GM19395 (cell line): ENCODE data around the gene MEIOSIN.

Source experiments
- ATAC-seq: cut with Tn5 transposase; IDR thresholded peaks from one replicate; pipeline ENCODE4 v1.9.1; 2021; ENCODE audit warnings: mild to moderate bottlenecking, moderate library complexity; ENCODE audit not compliant: unreplicated experiment

Gene MEIOSIN

DNA sequence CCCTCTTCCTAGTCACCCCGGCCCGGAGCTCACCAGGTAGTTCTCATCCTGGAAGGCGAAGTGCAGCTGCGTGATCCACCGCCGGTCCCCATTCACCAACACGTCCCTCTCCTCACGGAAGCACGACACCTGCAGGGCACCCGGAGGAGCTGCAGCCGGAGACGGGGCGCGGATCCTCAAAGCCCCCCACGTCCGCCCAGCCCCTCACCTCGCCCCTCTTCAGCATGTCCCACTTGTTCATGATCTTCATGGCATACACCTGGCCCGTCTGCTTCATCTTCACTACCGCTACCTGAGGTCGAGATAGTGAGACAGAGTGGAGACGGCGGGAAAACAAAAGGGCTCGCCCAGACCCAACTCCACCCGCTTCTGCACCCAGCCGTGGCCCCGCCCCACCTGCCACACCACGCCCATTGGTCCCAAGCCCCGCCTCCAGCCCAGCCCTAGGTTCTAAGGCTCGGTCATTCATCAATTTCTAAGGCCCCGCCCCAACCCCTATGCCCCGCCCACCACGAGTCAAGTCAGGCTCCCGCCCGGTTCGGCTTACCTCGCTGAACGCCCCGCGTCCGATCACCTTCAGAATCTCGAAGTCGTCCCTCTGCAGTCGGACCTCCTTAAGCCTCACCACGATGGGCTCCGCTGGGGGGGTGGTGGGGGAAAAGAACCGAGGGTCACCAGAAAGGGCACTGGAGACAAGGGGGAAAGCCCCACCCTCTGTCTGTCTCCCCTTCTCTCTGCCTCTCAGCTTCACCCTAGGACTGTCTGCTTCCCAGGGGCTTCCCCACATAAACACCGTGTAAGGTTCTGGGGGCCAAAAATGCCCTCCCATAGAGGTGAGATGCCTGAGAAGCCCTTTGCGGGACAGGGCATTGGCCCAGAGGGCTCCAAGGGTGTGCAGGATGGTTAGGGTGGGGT is 46.2 kb downstream of the MEIOSIN start:
- ATAC-seq = peak; percentile 78

DNA sequence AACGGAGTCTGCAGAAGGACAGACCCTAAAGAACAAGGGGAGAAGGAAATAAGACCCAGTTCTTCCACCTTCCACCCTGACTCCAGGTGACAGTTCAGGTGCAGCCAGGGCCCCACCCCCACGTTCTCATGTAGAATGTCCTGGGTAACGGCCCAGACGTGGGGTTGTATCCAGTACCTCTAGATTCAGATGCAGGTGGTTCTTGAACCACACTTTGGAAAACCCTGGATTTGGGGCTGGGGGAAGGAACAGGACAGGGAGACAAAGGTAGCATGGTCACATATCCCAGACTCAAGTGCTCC is 46.9 kb downstream of the MEIOSIN start:
- ATAC-seq = no peak

DNA sequence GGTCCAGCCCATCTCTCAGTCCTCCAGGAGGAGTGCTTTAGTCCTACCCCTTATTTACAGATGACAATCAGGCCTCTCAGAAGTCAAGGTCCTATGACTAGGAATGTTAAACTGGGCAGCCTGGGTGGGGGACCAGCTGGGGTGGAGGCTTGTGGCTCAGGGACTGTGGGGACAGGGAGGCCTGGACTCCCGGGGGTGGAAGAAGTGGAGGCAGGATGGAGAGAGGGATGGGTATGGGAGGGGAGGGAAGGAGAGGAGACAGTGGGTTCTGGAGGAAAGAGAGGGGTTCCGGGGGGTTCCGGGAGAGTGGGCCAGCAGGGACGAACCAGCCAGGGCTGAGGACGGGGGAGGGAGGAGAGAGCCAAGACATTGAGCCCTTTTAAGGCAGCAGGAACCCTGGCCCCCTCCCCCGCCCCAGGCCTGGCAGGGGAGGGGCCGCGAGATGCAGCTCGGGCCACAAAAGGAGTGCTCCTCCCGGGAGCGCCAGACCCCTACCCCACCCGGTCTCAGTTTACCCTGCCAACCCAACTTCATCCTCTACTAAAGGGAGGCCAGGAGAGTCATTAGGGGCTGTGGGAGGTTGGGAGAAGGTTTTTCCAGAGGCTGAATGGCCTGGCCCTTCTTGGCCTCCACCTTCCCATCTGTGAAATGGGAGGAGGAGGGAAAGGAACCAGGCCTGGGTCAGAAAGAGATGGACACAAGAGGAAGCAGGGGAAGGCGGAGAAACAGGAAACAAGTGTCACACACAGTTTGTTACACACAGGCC is 47.4 kb downstream of the MEIOSIN start:
- no peak for ATAC-seq

DNA sequence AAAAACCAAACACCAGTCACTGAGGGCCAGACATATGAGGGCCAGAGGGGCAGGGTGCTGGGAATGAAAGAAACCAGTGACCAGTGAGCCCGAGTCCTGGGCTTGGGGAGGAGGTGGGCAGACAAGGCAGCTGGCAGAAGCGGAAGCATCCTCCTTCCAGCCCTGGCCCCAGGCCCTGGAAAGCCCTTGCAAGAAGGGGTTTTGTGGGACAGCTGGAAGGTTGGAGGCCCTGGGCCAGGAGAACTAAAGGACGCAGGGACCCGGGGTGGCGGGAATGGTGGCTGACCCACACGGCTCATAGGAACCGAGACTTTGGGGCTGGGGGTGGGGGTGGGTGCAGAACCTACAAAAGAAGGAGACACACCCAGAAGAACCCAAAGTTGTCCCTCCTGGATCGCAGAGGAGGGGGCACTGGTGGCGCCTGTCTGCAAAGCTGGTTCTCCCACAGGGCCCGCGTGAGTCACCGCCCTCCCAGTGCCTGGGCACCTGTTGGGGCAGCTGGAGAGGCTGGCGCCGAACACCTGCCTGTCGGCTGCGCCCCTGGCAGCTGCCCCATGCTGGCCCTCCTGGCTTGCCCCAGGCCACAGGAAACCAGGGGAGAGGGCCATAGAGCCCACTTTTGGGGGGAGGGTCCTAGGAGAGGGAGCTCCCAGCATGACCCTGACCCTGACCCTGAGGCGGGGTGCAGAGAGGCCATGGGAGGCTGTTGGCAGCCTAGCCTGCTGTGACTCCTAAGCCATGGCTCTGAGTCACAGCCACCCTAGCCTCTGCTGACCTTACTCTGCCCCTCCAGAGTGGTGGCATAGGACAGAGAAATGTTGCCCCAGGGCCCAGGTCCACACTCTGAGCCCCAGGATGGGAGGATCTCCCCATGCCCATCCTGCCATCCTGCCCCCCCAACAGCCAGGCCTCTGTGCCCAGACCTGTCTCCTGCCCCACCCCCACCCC is 48.2 kb downstream of the MEIOSIN start:
- no peak for ATAC-seq

DNA sequence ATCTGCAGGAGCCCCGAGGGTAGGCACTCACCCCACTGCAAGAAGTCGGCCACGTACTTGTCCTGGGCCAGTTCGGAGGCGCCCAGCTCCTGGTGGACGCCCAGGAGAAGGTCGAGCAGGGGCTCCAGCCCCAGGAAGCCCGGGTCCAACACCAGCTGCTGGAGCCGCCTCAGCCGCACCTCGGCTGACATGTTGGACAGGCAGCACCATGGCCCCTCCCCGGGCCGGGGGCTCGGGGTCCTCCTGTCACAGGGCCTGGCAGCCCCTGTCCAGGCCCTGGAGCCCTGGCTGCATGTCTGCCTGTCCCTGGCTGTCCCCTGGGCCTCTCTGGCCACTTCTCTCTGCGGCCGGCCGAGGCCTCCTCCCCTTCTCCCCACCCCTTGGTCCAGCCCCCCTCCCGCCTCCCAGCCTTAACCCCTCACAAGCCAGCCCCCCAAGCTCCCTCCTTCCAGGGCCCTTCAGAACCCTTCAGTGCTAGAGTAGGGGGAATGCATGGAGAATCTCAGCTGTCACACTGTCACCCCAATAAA is 49.0 kb downstream of the MEIOSIN start, which contains the start of gene DMPK:
Gene DMPK (minus strand): TSS at position 329 of the 530 bp plus-strand sequence. CDS start 138 bp downstream, at position 191.
- no peak for ATAC-seq

DNA sequence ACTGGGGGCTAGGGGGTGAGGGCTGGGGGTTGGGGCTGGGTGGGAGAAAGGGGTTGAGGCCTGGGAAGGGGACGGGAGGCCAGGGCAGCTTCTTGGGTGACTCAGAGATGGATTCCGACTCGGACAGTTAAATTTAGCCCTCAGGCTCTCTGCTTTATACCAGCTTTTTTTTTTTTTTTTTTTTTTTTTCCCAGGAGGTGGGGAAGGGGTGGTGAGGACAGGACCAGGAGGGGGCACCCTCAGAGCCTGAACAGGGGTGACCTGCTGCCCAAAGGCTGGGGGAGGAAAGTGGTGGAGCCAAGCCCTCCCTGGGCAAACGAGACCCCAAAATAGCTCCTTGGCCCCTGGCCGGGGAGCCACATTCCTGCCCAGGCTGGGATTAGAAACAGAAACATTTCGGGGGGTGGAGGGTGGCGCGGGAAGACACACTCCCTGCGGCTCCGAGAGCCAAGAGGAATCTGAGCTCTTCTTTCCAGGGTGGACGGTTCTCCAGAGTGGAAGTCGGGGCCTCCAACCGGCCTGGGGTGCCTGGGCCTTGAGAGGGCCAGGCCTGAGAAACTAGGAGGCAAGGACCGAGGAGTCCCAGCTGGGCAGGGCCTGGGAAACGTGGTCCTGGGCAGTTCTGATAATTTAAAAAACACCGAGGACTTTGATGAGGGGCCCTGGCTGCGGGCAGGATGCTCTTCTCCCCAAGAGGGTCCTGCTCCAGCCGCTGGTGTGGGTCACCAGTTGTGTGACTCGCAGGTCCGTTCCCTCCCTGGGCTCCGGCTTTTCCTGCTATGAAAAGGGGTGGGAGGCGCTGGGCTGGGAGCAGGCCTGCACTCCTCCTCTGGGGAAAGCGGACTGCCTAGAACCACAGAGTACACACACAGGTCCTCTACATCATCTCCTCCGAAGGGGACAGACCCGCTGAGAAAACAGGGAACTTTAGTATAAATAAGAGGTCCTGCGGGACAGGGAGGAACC is 49.9 kb downstream of the MEIOSIN start:
- no peak for ATAC-seq

DNA sequence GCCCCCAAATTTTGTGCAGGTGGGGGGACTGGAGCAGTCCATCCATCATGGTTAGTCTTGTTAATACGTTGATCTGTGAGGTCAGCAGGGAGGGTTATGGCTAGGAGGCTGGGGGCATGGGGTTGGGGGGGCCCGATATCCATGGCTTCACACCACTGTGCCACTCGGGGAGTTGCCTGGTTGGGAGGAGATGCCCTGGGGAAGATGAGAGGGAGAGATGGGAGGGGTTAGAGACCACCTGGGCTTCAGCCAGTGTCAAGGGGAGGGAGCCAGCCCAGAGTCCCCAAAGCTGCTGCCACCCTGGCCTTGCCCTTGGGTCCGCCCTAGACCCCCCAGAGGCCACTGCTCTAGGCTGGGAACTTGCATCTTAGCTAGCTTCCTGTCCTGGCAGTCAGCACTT is 50.9 kb downstream of the MEIOSIN start:
- no peak for ATAC-seq

DNA sequence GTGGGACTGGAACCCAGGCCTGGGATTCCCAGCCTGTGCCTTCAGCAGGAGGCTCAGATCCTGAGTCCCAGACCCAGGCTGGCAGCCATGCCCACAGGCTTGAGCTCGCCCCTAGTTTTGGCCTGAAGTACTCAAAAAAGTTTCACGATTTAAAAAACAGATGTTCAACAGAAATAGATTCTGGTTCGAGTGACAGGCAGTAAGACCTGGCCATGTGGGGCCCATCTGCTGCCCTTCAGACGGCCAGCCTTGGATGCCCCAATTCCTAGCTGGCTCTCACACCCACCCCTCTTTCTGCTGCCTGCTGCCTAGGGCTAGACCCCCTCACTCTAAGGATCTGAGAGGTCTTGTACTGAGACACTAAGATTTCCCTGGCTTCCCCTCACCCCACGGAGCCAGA is 51.9 kb downstream of the MEIOSIN start:
- ATAC-seq = no peak

DNA sequence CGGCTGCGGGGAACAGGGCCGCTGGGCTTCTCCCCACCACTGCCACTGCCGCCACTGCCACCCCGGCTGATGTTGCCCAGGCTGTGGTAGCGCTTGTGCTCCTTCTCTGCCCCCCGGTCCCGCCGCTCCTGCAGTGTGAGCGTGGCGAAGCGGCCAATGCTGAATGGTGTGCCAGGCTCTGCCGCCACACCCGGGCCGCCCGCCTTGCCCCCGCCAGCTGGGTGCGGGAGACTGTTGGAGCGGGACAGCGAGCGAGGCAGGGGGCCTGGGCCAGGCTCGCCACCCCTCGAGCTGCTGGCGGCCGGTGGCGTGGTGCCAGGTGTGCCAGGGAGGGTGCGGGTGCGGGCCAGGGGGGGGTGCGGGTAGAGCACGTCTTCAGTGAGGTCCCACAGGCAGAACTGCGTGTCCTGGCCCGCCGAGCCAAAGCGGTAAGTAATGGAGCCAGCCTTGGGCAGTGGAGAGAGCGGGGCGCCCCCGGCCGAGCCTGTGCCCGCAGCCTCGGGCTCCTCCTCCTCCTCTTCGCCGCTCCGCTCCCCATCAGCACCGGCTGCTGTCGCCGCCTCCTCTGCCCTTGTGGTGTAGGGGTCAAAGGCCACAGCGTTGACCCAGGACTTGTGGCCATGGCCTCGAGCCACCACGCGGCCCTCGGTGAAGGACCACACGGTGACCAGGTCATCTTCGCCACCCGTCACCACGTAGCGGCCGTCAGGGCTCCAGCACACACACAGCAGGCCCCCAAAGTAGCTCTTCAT is 52.7 kb downstream of the MEIOSIN start:
- ATAC-seq = no peak

DNA sequence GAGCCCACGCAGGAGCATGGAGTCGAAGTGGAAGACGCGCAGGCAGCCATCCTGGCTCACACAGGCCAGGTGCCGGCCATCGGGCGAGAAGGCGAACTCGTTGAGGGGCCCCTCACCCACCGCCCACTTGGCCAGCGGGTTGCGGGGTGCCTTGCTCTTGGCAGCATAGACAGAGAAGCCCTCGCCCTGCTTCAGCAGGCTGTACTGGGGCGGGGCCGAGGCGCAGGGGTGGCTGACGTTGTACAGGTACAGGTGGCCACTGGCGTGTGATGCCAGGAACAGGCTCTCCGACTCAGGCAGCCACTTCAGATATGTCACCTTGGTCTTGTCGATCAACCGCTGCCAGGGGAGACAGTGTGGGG is 53.3 kb downstream of the MEIOSIN start:
- ATAC-seq = no peak

DNA sequence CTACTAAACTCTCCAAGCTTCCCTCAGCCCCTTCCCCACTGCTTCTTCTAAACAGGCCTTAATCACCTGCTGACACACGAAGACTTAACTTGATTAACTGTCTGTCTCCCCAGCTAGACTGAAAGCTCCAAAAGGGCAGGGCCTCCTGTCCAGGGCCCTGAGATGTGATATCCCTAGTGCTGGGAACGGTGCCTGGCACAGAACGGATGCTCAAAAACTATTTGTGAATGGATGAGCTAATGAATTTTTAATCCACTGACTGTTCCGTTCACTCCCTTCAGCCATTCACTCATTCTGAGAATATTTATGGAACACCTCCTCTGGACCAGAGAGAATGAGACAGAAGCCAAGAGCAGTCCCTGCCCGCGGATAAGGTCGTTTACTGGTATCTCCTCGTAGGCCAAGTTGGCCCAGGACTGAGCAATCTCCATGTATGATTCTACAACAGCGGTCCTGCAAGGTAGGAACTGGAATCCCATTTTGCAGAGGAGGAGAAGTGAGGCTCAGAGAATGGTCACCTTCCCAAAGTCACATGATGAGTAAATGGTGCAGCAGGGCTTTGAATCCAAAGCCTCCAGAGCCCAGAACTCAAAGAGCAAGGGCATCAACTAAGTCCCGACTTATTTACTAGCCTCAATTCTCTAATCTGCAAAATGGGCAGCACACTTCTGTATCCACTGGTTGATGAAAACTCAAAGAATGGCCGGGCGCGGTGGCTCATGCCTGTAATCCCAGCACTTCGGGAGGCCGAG is 56.0 kb downstream of the MEIOSIN start:
- no peak for ATAC-seq

DNA sequence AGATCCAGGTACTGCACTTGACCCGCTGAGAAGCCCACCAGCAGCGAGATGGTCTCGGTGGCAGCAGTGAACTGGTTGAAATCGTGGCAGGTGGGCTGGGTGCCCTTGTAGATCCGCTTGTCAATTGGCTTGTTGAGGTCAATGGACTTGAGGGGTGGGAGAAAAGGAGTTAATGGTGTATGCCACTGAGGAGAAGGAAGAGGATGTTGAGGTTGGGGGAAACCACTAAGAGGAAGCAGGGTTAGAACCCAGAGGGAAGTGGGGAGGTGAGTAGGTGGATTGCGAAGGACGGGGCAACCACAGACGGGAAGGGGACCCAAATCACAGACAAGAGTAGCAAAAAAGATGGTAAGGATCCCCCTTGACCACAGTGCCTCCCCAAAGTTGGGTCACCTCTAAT is 57.7 kb downstream of the MEIOSIN start:
- ATAC-seq = no peak

DNA sequence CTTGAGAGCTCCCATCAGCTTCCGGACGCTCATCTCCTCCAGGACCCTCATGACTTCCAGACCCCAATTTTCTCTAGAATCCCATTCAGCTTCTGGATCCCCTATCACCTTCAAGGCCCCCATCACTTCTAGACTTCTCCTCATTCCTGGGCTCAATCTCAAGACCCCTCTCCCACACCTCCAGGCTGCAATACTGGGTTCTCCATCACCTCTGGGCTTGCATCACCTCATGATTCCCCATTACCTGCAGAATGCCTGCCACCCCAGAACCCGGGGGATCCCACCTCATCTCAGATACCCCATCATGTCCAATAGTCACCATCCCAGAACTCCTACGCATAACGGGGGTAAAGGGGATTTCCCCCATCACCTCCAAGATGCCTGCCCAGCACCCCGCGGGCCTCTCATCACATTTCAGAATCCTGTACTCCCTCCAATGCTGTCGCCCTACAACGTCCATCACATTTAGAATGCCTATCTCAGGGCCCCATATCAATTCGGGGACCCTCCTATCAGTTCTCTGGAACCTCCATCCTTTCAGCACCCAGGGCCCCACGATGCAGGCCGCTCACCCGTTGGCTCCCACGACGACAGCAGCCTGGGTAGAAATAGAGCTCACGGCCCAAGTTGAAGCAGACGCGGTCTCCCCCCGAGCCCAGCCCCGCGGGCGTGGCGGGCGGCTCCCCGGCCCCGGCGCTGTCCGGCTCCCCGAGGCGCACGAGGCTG is 58.7 kb downstream of the MEIOSIN start:
- ATAC-seq = no peak

DNA sequence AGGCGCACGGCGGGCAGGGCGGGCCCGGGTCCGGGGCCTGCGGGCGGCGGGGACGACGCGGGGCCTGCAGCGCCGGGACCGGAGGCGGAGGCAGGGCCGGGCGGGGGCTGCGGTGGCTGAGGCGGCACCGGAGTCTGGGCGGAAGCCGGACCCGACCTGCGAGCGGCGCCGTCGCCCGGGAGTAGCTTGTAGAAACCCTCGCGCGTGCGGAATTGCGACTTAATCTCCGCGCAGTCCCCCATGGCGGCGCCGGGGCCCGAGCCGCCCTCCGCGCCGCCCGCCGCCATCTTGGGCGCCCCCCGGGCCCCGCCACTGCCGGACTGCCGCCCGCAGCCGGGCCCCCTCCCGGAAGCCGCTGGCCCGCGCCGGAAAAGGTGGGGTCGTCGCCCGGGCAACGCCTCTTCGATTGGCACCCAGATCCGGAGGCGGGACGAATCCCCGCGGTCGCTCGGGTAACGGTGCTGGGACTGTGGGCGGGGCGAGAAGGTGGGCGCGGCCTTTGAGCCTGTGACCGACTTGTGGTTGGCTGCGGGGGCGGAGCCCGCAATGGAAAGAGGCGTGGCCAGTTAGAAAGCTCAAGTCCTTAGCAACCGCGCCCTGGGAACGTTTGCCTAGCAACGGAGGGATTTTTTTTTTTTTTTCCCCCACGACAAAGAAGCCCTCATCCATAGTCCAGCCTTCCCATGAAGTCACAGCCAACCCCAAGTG is 59.4 kb downstream of the MEIOSIN start, which contains the start of gene DMWD:
Gene DMWD (minus strand): TSS at position 376 of the 708 bp plus-strand sequence. CDS start 89 bp downstream, at position 287.
- peak; percentile 77 for ATAC-seq

DNA sequence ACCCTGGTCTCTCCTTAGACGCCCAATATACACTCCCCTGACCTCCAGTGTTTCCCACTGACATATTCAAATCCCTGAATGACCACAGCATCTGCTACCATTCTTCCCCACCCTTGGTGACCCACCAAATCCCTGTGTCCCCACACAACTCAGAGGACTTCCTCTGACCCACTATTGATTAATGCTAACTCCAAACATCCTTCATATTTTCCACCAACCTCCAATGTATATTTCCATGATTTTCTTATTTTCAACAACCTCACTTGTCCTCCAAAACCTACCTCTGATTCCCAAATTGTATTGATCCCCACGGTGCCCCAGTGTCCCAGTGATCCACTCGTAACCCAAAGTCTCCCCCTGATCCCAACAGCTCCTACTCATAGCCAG is 59.9 kb downstream of the MEIOSIN start:
- no peak for ATAC-seq

DNA sequence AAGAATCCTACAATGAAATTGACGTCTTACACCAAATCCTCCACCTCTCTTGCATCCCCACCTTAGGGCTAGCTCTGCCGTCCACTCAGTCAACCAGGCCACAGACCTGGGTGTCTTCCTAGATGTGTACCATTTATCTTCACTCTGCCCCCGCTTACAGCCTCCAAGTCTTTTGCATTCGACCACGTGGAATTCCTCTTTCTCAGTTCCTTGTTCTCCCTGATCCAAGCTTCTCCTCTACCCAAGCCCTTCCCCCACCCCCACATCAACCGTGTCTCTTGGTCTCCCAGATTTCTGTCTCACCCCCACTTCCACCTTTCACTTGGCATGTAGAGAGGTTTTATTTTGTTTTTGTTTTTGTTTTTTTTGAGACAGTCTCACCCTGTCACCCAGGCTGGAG is 60.6 kb downstream of the MEIOSIN start:
- no peak for ATAC-seq

DNA sequence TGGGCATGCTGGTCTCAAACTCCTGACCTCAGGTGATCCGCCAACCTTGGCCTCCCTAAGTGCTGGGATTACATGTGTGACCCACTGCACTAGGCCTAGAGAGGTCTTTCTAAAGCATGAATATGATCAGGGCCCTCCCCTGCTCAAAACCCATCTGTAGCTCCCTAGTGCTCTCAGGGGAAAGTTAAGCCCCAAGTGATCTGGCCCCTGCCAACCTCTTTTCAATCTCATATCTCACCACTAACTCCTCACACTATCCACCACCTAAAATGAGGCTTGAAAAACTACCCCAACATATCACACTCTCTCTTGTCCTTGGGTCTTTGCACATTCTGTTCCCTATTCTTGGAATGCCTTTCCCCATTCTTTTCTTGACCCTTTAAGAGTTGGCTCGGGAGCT is 61.4 kb downstream of the MEIOSIN start:
- ATAC-seq = no peak
